ENCODE results near the gene KCNK3.

GRCh38 chr2:26646986-26647672 is 45.4 kb upstream of the KCNK3 start:
- TF ChIP-seq CTCF (conservative IDR thresholded peaks at IDR 0.05 in 1 of 2, IDR thresholded peaks at IDR 0.05 in 1 of 2; ENCODE audit: extremely low read depth in 1 of 2, insufficient read depth in 1 of 2, low read depth in 1 of 2, low read length in 2 of 2) (no peak), EZH2 (IDR thresholded peaks at IDR 0.05; ENCODE audit: borderline replicate concordance, low read length) (no peak)

All from mammary epithelial cell (primary cell).